Measurements from ENCODE around the gene PEF1.

- TF ChIP-seq POLR2AphosphoS5 (IDR thresholded peaks at IDR 0.05) (no peak), CTCF (IDR thresholded peaks at IDR 0.05) (no peak), POLR2A (IDR thresholded peaks at IDR 0.05; ENCODE audit: low read depth) (no peak), EP300 (IDR thresholded peaks at IDR 0.05) (no peak)
Measured at GRCh38 chr1:31624731-31625514, 19.8 kb downstream of the PEF1 start.
